Measurements from ENCODE around the gene WDR41.

WDR41 gene

GRCh38 chr5:77443670-77444069 lies 48.4 kb downstream of the WDR41 start:
- DNase-seq: no peak

- DNase-seq: no peak
These were observed 54.0 kb downstream of the WDR41 start for GRCh38 chr5:77438071-77438470.

- no peak for DNase-seq
These were observed 54.9 kb downstream of the WDR41 start for GRCh38 chr5:77437194-77437593.

- no peak for DNase-seq
These were observed 60.4 kb downstream of the WDR41 start for GRCh38 chr5:77431719-77432118.

- DNase-seq: no peak
These were observed 60.8 kb downstream of the WDR41 start for GRCh38 chr5:77431286-77431685.

- no peak for DNase-seq
These were observed 61.4 kb downstream of the WDR41 start for GRCh38 chr5:77430726-77431125.

GRCh38 chr5:77428526-77428925 lies 63.6 kb downstream of the WDR41 start:
- no peak for DNase-seq

GRCh38 chr5:77427998-77428397 lies 64.1 kb downstream of the WDR41 start:
- no peak for DNase-seq

GRCh38 chr5:77426670-77427069 lies 65.4 kb downstream of the WDR41 start:
- DNase-seq: no peak

- DNase-seq: no peak
These were observed 66.0 kb downstream of the WDR41 start for GRCh38 chr5:77425998-77426659.

GRCh38 chr5:77425420-77425819 lies 66.7 kb downstream of the WDR41 start:
- DNase-seq: no peak

- DNase-seq: no peak
These were observed 67.2 kb downstream of the WDR41 start for GRCh38 chr5:77424921-77425320.

GRCh38 chr5:77423022-77423750 lies 68.9 kb downstream of the WDR41 start:
- no peak for DNase-seq

- no peak for DNase-seq
These were observed 71.2 kb downstream of the WDR41 start for GRCh38 chr5:77420940-77421339.

GRCh38 chr5:77419644-77420582 lies 72.2 kb downstream of the WDR41 start:
- DNase-seq: no peak

- no peak for DNase-seq
These were observed 73.2 kb downstream of the WDR41 start for GRCh38 chr5:77418601-77419581.

- no peak for DNase-seq
These were observed 74.0 kb downstream of the WDR41 start for GRCh38 chr5:77418162-77418561.

- DNase-seq: no peak
These were observed 79.1 kb downstream of the WDR41 start for GRCh38 chr5:77413049-77413448.

GRCh38 chr5:77409870-77410621 lies 82.1 kb downstream of the WDR41 start:
- DNase-seq: no peak

- DNase-seq: no peak
These were observed 85.0 kb downstream of the WDR41 start for GRCh38 chr5:77407152-77407551.

GRCh38 chr5:77402796-77403195 lies 89.3 kb downstream of the WDR41 start:
- no peak for DNase-seq

- no peak for DNase-seq
These were observed 91.5 kb downstream of the WDR41 start for GRCh38 chr5:77400645-77401044.
